Activated CD8-positive, alpha-beta memory T cell treated with anti-CD3 and anti-CD28 coated beads, Interleukin-2, amount 50 U/mL, for 1 hour (primary cell): Measurements from ENCODE around the gene KIAA0040.
"Not testable (repeated sequence)": the region's sequence is repeated elsewhere in the genome, so short reads cannot be mapped to it uniquely, and the experiment has no call there.

Experiments used
- DNase-seq: peaks from one replicate; pipeline ENCODE4 v3.0.0-alpha.2; 2020; ENCODE audit errors: extremely low read depth

The KIAA0040 gene

DNA sequence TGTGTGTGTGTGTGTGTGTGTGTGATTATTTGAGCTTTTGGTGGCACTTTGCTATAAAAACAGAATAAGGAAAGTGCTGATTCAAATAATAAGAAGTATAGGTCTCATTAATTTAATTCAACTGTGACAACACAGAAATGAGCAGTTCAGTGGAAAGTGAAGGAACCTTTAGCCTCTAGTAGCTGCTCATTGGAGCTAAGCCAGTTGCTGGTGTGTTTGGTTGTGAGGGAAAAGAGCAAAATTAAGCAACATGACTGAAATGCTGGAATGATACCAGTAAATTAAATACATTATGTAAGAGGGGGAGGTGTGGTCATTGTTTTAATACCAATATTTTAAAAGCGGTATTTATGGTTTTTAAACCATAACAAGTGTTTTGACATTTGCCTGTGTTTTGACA, 55.2 kb downstream of the KIAA0040 start:
- DNase-seq, result no peak

DNA sequence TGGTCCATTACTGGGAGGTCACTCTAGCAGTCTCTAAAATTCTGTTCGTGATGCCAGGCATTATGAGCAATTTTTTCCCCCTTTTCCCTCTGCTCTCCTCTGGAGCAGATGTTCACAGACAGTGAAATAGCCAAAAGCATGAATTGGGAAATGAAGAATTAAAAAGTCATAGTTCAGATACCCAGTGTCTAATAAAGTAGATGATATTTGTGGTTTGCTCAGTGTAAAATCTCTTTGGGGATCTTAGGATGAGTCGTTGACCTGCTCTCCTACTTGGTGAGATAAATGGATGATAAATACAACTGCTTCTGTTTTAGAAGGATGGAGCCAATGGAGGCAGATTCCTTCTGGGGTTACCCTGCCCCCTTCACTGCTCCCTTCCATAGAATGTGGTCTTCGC, 56.3 kb downstream of the KIAA0040 start:
- DNase-seq, result no peak

DNA sequence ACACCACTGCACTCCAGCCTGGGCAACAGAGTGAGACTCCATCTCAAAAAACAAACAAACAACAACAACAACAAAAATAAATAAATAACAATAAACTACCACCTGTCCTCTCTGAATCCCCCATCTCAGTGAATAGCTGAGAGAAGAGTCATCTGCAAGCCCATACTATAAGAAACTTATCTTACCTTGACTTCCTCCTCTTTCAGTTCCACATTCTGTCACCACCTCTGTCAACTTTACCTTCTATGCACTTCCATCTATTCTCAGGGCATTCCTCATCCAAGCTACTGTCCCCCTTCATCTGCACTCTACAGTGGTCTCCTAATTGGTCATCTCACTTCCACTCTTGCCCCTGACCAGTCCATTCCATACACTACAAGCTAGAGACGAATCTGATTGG, 58.1 kb downstream of the KIAA0040 start:
- DNase-seq, result no peak

DNA sequence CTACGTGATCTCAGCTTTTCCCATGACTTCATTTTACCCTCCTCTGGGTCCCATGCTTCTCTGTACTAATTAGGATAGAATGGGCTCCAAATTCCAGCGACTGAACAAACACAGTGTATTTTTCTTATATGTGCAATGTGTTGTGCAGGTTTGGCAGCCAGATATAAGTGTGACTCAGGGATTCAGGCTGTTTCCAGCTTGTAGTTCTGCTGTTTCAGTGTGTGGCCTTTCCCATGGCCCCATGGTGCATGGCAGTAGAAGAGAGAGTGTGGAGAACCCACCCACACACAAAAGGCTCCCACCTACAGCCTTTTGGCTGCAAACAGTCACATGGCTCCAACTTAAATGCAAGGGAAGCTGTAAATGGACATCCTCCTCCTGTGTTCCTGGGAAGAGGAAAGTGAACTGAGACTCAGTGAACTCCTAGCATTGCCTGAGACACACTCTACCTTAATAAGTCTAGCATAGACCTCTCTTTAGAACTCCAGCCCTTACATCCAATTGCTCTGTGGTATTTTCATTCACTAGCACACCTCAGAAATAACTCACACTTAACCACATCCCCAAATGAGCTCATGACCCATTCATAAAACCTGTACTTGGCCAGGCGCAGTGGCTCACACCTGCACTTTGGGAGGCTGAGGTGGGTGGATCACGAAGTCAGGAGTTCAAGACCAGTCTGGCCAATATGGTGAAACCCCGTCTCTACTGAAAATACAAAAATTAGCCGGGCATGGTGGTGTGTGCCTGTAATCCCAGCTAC, 58.7 kb downstream of the KIAA0040 start:
- no peak for DNase-seq

DNA sequence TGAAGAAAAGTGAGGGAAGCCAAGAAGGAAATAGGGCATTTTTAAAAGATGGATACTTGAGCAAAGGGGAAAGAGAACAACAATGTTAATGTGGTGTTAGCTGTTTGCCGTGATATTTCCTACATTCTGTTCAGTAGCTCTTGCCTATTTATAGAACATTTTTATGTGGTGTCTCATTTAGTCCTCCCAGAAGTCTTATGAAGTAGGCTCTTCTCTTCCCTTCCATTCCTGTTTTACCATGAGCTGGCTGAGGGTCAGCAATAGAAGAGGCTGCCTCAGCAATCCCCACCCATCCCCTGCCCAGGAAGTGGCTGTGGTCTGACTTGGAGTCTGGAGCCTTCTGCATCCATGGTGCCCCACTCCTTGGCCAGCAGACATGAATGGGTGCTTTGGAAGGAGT, 60.1 kb downstream of the KIAA0040 start:
- DNase-seq, result no peak

DNA sequence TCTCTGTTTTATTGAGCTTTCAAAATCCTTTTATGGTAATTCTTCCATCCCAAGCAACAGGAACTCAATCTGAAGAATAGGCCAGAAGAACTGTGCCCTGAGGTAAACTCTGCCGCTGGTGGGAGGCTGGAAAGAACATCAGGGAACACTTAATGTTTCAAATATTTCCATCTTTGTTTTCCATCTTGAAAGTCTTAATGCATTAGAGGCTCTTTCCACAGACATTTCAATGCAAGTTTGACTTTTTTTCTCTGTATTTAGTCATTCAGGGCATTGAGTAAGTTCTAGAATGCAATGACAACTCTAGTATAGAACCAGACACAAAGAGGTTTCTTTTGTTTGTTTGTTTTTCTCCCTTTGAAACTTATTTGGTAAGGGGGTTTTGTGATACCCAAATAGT, 61.5 kb downstream of the KIAA0040 start:
- no peak for DNase-seq

DNA sequence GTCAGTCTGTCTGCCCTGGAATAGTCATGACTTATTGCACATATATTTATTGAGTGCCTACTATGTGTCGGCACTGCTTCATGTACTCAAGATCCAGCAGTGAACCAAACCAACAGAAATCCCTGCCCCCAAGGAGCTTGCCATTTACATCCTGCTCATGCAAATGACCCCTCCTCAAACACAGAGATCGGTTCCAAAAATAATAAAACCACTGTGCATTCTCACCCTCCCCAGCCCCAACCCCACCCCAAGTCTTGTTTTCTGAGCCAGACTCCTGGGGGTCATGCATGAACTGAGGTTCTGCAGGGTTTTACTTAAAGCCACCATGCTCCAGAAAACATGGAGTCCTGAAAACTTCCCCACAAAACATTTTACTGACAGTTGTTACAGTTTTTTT, 61.9 kb downstream of the KIAA0040 start:
- DNase-seq, result no peak

DNA sequence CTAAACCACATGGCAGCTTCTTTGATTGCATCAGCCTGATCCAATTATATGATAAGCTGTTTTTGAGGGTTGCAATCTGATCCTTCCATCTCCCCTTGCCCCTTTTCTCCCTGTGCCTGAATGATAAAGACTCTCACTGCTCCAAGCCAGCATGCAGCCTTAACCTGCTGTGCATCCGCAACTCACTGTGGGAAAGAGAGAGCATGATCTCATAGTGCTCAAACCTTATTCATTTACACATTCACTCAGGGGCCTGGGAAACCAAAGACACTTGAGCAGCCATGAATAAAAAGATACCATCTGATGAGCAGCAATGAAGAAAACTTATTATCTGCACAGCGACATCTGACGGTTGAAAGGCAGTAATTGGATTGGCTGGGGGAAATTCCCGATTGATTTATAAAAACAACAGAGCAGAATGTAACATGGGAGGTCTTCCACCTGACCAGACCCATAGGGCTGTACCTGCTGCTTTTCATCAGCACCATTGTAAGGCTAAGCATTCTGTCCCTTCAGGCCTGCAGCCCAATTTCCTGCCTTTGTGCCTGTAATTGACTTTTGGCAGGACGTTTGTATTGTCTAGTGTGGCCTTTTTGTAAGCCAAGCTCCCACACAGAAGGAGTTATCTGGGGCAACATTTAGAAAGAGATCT, 62.5 kb downstream of the KIAA0040 start:
- DNase-seq, result no peak

DNA sequence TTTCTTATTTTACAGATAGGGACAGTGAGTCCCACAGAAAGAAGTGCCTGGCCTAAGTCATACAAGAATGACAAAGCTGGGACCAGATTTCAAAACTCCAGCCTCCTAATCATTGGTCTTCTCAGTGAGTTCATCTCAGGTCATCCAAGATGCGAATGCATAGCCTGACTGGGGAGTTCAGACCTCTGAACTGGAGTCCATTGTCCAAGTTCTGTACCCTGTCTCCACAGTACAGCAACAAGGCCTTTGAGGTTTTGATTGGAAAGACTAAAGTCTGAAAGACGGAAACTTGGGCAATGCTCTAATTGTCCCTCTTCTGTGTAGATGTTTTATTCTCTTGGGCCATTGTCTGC, 63.0 kb downstream of the KIAA0040 start:
- DNase-seq, result no peak

DNA sequence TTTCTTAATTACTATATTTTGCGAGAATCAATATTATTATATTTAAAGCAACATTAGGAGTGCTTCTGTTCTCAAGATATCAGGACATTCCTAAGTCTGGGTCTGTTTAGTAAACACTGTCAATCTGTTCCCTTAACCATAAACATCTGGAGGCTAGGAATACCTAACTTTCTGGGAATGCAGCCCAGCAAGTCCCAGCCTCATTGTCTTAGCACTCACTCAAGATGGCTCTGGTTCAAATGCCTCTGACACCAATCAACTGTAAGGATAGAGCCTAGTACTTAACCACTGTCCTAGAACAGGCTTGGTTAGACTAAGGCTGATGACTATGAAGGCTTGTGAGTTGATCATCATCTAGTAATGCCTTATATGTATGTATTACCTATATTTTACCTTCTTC, 63.4 kb downstream of the KIAA0040 start:
- no peak for DNase-seq

DNA sequence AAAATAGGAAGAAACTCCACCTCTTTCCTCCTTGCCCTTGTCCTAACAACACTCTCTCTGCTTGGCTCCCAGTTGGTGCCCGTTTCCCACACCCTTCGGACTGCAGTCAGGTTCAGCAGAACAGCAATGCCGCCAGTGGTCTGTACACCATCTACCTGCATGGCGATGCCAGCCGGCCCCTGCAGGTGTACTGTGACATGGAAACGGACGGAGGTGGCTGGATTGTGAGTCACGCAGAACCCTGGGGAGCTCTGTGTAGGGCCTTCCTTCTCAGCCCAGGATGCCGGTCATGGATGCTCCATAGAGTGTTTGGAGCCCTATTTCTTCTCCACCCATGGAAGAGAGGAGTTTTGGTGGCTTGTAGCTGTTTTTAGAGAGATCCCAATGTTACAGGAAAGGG, 64.1 kb downstream of the KIAA0040 start:
- no peak for DNase-seq

DNA sequence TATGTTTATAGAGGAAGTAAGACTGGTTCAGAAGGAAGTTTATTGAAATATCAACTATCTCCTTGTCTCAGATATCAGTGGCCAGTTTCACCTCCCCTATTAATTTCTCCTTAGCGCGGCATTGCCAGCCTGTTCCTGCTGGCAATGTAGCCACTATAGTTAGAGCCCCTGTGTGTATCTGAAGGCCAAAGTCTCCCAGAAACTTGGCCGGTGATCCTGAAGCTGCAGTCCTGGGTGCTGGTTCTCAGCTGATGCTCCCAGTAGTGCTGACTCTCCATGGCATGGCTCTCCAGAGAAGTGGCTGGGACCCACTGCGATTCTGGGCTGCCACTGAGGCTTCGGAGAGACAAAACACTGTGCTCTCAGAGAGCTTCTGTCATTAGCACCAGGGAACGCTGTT, 65.0 kb downstream of the KIAA0040 start:
- DNase-seq, result no peak

DNA sequence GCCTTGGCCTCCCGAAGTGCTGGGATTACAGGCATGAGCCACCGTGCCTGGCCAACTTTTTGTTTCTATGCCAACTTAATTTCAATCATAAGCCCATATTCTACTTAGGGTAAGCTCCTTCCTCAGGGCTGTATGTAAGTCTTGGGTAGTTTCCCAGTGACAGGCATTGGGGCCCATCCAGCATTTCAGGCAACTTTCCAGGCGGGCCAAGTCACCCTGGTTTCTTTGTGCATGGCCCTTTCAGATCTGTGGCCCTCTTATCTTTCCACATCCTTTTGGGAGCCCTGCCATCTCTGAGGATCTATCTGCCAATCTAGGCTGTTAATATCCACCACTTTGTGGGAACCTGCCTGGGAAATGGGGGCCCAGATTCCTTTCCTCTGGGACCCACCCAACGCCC, 66.2 kb downstream of the KIAA0040 start:
- DNase-seq, result no peak

DNA sequence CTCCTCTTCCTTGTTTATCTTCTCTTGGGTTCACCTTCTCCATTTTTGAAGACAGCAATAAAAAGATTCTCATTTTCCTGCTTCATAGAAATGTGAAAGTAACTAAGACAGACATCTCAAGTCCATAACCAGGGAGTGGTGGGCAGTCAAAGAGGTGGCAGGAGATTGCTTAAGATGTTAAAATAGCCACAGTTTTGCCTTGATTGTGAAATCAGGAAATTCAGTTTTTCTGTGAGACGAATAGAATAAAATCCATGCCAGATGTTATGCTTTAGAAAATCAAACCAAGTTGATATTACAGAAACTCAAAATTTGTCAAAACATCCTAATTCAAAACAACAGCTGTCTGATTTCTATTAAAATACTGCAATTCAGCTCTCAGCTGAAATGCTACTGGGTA, 67.7 kb downstream of the KIAA0040 start:
- no peak for DNase-seq

DNA sequence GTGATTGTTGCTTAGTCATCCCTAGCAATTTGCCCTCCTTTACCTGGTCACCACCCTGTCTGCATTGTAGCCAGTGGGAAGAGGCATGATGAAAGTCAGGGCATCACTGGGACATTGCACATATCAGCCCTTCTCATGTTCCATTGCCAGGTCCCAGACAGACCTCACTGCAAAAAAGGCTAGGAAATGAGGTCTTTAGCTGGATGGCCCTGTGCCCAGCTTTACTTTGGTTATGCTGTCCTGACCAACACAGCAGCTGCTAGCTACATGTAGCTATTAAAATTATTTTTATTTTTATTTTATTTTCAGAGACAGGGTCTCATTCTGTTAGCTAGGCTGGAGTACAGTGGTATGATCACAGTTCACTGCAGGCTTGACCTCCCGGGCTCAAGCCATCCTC, 72.1 kb downstream of the KIAA0040 start:
- no peak for DNase-seq

DNA sequence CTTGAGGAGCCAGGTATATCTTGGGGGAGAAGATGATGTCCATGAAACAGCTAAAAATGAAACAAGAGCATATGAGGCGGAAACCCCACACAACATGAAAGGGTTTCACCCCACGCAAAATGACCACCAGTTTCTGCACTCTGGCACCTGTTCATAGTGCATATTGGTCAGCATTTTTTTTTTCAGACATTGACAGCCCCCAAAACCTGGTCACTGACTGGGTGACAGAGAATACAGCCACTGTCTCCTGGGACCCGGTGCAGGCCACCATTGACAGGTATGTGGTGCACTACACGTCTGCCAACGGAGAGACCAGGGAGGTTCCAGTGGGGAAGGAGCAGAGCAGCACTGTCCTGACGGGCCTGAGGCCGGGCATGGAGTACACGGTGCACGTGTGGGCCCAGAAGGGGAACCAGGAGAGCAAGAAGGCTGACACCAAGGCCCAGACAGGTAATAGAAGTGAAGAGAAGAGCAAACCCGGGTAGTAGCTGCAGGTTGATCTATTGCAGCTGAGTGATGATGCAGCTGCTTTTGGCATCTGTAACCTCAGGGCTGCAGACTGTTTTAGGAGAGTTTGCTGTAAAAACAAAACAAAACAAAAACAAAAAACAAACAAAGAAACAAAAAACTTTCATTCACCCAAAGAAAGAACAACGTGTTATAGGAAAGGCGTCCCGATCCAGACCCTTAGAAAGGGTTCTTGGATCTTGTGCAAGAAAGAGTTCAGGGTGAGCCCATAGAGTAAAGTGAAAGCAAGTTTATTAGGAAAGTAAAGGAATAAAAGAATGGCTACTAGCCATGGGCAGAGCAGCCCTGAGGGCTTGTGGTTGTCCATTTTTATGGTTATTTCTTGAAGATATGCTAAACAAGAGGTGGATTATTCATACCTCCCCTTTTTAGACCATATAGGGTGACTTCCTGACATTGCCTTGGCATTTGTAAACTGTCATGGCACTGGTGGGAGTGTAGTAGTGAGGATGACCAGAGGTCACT, 73.9 kb downstream of the KIAA0040 start:
- DNase-seq, result no peak

DNA sequence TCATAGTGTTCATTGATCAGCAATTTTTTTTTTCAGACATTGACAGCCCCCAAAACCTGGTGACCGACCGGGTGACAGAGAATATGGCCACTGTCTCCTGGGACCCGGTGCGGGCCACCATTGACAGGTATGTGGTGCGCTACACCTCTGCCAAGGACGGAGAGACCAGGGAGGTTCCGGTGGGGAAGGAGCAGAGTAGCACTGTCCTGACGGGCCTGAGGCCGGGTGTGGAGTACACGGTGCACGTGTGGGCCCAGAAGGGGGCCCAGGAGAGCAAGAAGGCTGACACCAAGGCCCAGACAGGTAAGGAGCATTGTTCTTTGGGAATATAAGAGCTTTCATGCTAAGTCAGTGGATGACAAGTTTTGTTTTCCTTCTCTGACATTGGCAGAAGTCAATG, 75.7 kb downstream of the KIAA0040 start:
- DNase-seq, result no peak

DNA sequence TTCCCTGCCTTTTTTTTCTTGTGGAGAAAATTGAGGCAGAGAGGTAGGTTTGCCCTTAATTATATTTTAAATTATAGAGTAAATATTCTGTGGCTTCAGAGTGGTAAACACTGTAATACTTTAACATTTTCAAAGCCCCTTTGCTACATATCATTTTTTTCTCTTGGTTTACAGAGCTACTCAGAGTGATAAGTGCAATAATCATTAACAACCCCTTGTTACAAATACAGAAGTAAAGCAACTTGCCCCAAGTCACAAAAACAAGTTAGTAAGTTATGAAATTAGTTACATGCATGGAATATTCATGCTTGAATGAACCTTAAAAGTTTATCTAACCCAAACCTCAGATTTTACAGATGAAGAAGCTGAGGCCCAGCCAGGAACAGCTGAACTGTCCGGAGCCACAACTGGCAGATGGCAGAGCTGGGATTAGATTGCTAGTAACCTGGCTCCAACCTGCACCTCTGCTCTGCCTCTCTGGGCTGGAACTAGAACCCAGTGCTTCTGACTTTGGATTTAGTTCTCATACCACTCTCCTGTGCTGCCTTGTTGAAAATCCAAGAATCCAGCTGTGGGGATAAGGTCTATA, 76.3 kb downstream of the KIAA0040 start:
- DNase-seq, result no peak

DNA sequence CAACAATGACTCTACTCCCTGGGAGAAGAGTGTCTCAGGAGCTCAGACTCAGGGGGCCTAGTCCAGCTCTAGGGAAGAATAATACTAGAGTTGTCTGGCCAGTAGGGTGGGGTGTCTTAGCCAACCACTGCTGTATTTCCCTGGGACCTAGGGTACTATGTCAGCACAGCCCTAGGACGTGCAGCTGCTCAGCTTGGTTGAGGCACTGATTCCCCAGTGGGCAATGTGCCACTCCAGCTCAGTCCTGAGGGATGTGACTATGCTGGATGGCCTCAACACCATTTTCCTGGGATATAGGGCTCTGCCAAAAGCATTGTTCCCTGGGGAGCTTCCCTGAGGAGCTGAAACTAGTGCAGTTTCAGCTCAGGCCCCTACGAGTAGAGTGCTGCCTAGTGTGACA, 77.6 kb downstream of the KIAA0040 start:
- no peak for DNase-seq

DNA sequence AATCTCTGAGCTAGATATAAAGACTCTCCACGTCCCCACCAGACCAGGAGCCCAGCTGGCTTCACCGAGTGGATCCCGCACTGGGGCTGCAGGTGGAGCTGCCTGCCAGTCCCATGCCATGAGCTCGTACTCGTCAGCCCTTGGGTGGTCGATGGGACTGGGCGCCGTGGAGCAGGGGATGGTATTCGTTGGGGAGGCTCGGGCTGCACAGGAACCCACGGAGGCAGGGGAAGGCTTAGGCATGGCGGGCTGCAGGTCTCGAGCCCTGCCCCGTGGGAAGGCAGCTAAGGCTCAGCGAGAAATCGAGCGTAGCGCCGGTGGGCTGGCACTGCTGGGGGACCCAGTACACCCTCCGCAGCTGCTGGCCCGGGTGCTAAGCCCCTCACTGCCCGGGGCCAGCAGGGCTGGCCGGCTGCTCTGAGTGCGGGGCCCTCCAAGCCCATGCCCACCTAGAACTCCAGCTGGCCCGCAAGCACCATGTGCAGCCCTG, 84.2 kb downstream of the KIAA0040 start:
- DNase-seq, result not testable (repeated sequence)
